ENCODE measurements around the gene VSIR. TPM values are rescaled to one million over a fixed set of nuclear protein-coding genes. Genes with fewer than 3 reads are reported as not detected.

The VSIR gene
- total and polyA plus RNA-seq, 7 donors: 12.0 to 73.1 (median 40.2) TPM

GRCh38 chr10:71745664-71746250, 27.6 kb downstream of the VSIR start:
- DNase-seq: no peak
- Histone ChIP-seq H3K36me3 (peaks cover 6 to 12% (median 9%) of the 10 kb centered on the region in 4 donors), H3K4me1 (peaks cover 0 to 50% (median 39%) of the 10 kb centered on the region in 4 donors), H3K9me3 (no peaks in the 10 kb centered on the region), H3K4me3 (no peak overlapping the region), H3K27me3 (no peaks in the 10 kb centered on the region), H3K27ac (no peak overlapping the region)
- intact Hi-C loops (cut with DNase I): no loop called here
- TF ChIP-seq POLR2A (IDR thresholded peaks at IDR 0.05) (no peak), EP300 (IDR thresholded peaks at IDR 0.05) (no peak), POLR2AphosphoS5 (IDR thresholded peaks at IDR 0.05) (no peak)
- TF ChIP-seq, protein P1, sequence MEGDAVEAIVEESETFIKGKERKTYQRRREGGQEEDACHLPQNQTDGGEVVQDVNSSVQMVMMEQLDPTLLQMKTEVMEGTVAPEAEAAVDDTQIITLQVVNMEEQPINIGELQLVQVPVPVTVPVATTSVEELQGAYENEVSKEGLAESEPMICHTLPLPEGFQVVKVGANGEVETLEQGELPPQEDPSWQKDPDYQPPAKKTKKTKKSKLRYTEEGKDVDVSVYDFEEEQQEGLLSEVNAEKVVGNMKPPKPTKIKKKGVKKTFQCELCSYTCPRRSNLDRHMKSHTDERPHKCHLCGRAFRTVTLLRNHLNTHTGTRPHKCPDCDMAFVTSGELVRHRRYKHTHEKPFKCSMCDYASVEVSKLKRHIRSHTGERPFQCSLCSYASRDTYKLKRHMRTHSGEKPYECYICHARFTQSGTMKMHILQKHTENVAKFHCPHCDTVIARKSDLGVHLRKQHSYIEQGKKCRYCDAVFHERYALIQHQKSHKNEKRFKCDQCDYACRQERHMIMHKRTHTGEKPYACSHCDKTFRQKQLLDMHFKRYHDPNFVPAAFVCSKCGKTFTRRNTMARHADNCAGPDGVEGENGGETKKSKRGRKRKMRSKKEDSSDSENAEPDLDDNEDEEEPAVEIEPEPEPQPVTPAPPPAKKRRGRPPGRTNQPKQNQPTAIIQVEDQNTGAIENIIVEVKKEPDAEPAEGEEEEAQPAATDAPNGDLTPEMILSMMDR (IDR thresholded peaks at IDR 0.05): no peak
- 92% methylated on average over 2 of the region's 2 CpGs for WGBS, 2 donors

GRCh38 chr10:71744897-71745663, 28.2 kb downstream of the VSIR start:
- Histone ChIP-seq H3K4me3 (no peak overlapping the region), H3K27me3 (no peaks in the 10 kb centered on the region), H3K4me1 (peaks cover 0 to 52% (median 44%) of the 10 kb centered on the region in 4 donors), H3K9me3 (no peaks in the 10 kb centered on the region), H3K27ac (no peak overlapping the region), H3K36me3 (peaks cover 0 to 5% (median 4%) of the 10 kb centered on the region in 4 donors)
- no peak for DNase-seq
- TF ChIP-seq EP300 (IDR thresholded peaks at IDR 0.05) (no peak), POLR2AphosphoS5 (IDR thresholded peaks at IDR 0.05) (no peak), POLR2A (IDR thresholded peaks at IDR 0.05) (no peak)
- TF ChIP-seq, protein P1 (IDR thresholded peaks at IDR 0.05): no peak
- WGBS, 2 donors: 85 to 94% methylated on average over 8 of the region's 8 CpGs
- intact Hi-C loops (cut with DNase I): no loop called here

GRCh38 chr10:71743866-71744265, 29.5 kb downstream of the VSIR start:
- Histone ChIP-seq H3K9me3 (no peaks in the 10 kb centered on the region), H3K4me3 (no peak overlapping the region), H3K27me3 (no peaks in the 10 kb centered on the region), H3K36me3 (no peaks in the 10 kb centered on the region), H3K27ac (no peak overlapping the region), H3K4me1 (peaks cover 0 to 50% (median 42%) of the 10 kb centered on the region in 4 donors)
- TF ChIP-seq, protein P1 (IDR thresholded peaks at IDR 0.05): no peak
- TF ChIP-seq POLR2AphosphoS5 (IDR thresholded peaks at IDR 0.05) (no peak), EP300 (IDR thresholded peaks at IDR 0.05) (no peak)
- intact Hi-C loops (cut with DNase I): no loop called here
- DNase-seq: no peak
- WGBS, 2 donors: 82 to 90% methylated on average over 1 of the region's 1 CpG

DNA sequence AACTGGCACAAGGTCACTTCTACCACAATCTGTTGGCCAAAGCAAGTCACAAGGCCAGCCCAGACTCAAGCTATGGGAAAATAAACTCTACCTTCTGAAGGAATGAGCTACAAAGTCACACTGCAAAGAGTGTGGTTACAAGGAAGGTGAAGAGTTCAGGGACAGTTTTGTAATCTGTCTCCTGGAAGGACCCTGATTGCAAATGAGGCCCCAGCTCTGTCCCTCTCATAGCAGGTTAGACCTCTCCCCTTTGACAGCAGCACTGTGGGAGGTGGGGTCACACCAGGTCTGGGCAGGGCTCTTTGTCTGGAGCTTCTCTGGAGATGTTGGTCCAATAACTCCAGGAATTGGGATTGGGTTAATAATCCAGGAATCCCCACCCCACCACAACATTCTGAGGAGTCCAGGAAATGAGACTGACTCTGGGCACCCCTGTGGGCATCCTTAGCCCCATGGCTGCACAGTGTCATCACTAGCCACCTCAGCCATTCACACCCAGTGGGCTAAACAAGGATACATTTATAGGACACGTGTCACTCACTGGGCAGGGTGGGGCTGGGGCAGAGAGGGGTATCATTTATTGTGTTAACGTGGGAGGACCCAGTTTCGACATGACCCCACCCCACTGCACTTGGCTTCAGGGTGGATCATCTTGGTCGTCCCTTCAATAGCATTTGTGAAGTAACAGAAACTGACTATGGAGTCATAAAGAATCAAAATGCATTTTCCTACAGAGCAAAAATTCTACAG, 30.1 kb downstream of the VSIR start:
- no peak for DNase-seq
- Histone ChIP-seq H3K27ac (no peak overlapping the region), H3K27me3 (no peaks in the 10 kb centered on the region), H3K36me3 (no peaks in the 10 kb centered on the region), H3K4me1 (peaks cover 0 to 49% (median 36%) of the 10 kb centered on the region in 4 donors), H3K9me3 (no peaks in the 10 kb centered on the region), H3K4me3 (no peak overlapping the region)
- TF ChIP-seq POLR2A (IDR thresholded peaks at IDR 0.05) (no peak), EP300 (IDR thresholded peaks at IDR 0.05) (no peak), POLR2AphosphoS5 (IDR thresholded peaks at IDR 0.05) (no peak)
- TF ChIP-seq, protein P1 (IDR thresholded peaks at IDR 0.05): no peak
- intact Hi-C loops (cut with DNase I): no loop called here
- 83 to 89% methylated on average over 4 of the region's 4 CpGs for WGBS, 2 donors
